T-helper 2 cell treated with Interferon-gamma antibody and Interleukin-4, amounts not matched to agents 100 ng/mL and 5 ng/mL, for 36 hours (primary cell): ENCODE data around the gene WFDC6. TPM values are rescaled to one million over a fixed set of nuclear protein-coding genes. Genes with fewer than 3 reads are reported as not detected.

Source experiments
- intact Hi-C: fragments of 100-400 bp; cut with micrococcal nuclease; formaldehyde crosslinking; loops from one replicate; pipeline ENCODE4 v1.15.1; 2023
- total RNA-seq: library from RNA; stranded (reverse); gene quantifications from 2 replicates; pipeline ENCODE4 v1.2.3, GENCODE V29; 2022

Gene WFDC6
- total RNA-seq, 1 donor from 2014 or later = not detected

- intact Hi-C loops = no loop called here
Measured at GRCh38 chr20:45518282-45518681, 21.0 kb downstream of the WFDC6 start.

- intact Hi-C loops = no loop called here
Measured at GRCh38 chr20:45515147-45515913, 24.0 kb downstream of the WFDC6 start, which contains the start of gene SPINT3. Gene SPINT3 (minus strand): TSS chr20:45515622. CDS start chr20:45515608, 14 bp downstream.

- intact Hi-C loops = no loop called here
Measured at GRCh38 chr20:45510242-45510862, 28.9 kb downstream of the WFDC6 start.

GRCh38 chr20:45509091-45509490 lies 30.2 kb downstream of the WFDC6 start:
- intact Hi-C loops = no loop called here

- intact Hi-C loops = no loop called here
Measured at GRCh38 chr20:45508068-45508886, 31.0 kb downstream of the WFDC6 start.

- intact Hi-C loops = no loop called here
Measured at GRCh38 chr20:45507011-45507820, 32.1 kb downstream of the WFDC6 start.

GRCh38 chr20:45506398-45506797 lies 32.9 kb downstream of the WFDC6 start:
- intact Hi-C loops = no loop called here

- intact Hi-C loops = no loop called here
Measured at GRCh38 chr20:45503403-45503802, 35.9 kb downstream of the WFDC6 start.

- intact Hi-C loops = no loop called here
Measured at GRCh38 chr20:45502561-45502960, 36.7 kb downstream of the WFDC6 start.

- intact Hi-C loops = no loop called here
Measured at GRCh38 chr20:45501600-45501999, 37.7 kb downstream of the WFDC6 start.

GRCh38 chr20:45500022-45500421 lies 39.3 kb downstream of the WFDC6 start:
- intact Hi-C loops = no loop called here

- intact Hi-C loops = no loop called here
Measured at GRCh38 chr20:45497971-45498494, 41.2 kb downstream of the WFDC6 start.

GRCh38 chr20:45496166-45496565 lies 43.1 kb downstream of the WFDC6 start:
- intact Hi-C loops = no loop called here

GRCh38 chr20:45495501-45495941 lies 43.8 kb downstream of the WFDC6 start:
- intact Hi-C loops = no loop called here

- intact Hi-C loops = no loop called here
Measured at GRCh38 chr20:45489083-45489531, 50.2 kb downstream of the WFDC6 start.

- intact Hi-C loops = no loop called here
Measured at GRCh38 chr20:45487231-45487635, 52.0 kb downstream of the WFDC6 start.

- intact Hi-C loops = no loop called here
Measured at GRCh38 chr20:45485388-45485787, 53.9 kb downstream of the WFDC6 start.

- intact Hi-C loops = no loop called here
Measured at GRCh38 chr20:45484676-45485075, 54.6 kb downstream of the WFDC6 start.
